ENCODE measurements around the gene KRTAP4-9. TPM values are rescaled to one million over a fixed set of nuclear protein-coding genes. Genes with fewer than 3 reads are reported as not detected.
"Not testable (repeated sequence)": the region's sequence is repeated elsewhere in the genome, so short reads cannot be mapped to it uniquely, and the experiment has no call there.

Gene KRTAP4-9
- 10 to 100 TPM in 3 of 4 donors, not detected in 1; 10.1 to 58.8 (median 13.1) TPM for total RNA-seq

GRCh38 chr17:41105347-41105746 is at the start of gene KRTAP4-9:
TSS of gene KRTAP4-9 (plus strand) at chr17:41105389. CDS start at chr17:41105389, 0 bp downstream.
- 100% methylated on average over 1 of the region's 10 CpGs for WGBS
- not testable (repeated sequence) for DNase-seq (ENCODE audit: low spot score in 2 of 2)

GRCh38 chr17:41057547-41057946 is 47.6 kb upstream of the KRTAP4-9 start:
- Histone ChIP-seq H3K36me3 (no peaks in the 10 kb centered on the region), H3K4me3 (no peak overlapping the region), H3K9me3 (no peaks in the 10 kb centered on the region), H3K4me1 (no peaks in the 10 kb centered on the region), H3K27me3 (peaks cover 4% of the 10 kb centered on the region), H3K27ac (no peak overlapping the region)
- TF ChIP-seq POLR2AphosphoS5 (IDR thresholded peaks at IDR 0.05) (no peak), POLR2A (IDR thresholded peaks at IDR 0.05) (no peak), CTCF (IDR thresholded peaks at IDR 0.05) (no peak), EP300 (IDR thresholded peaks at IDR 0.05) (no peak)
- WGBS: 91% methylated on average over 1 of the region's 1 CpG
- DNase-seq (ENCODE audit: low spot score in 2 of 2): no peak

More at GRCh38 chr17:41105347-41105746, at the start of gene KRTAP4-9:
- H3K36me3 ChIP-seq, H3K27me3 ChIP-seq, H3K27ac ChIP-seq, H3K4me3 ChIP-seq, H3K9me3 ChIP-seq, H3K4me1 ChIP-seq: not testable (repeated sequence)

- Histone ChIP-seq H3K27me3 (peaks cover 4% of the 10 kb centered on the region), H3K27ac (no peak overlapping the region), H3K9me3 (no peaks in the 10 kb centered on the region), H3K4me1 (no peaks in the 10 kb centered on the region), H3K36me3 (no peaks in the 10 kb centered on the region), H3K4me3 (no peak overlapping the region)
- no peak for DNase-seq (ENCODE audit: low spot score in 2 of 2)
- TF ChIP-seq POLR2A (IDR thresholded peaks at IDR 0.05) (no peak), POLR2AphosphoS5 (IDR thresholded peaks at IDR 0.05) (no peak), CTCF (IDR thresholded peaks at IDR 0.05) (no peak), EP300 (IDR thresholded peaks at IDR 0.05) (no peak)
- WGBS: 94% methylated on average over 5 of the region's 5 CpGs
Observed at GRCh38 chr17:41058741-41059140, 46.4 kb upstream of the KRTAP4-9 start.

GRCh38 chr17:41059276-41060051 is 45.7 kb upstream of the KRTAP4-9 start:
- not testable (repeated sequence) for H3K4me1 ChIP-seq; H3K9me3 ChIP-seq; DNase-seq (ENCODE audit: low spot score in 2 of 2); H3K4me3 ChIP-seq; H3K27me3 ChIP-seq; H3K27ac ChIP-seq; H3K36me3 ChIP-seq
- WGBS: 59% methylated on average over 6 of the region's 31 CpGs

GRCh38 chr17:41060052-41060604 is 45.1 kb upstream of the KRTAP4-9 start, which contains the start of gene KRTAP2-3:
TSS of gene KRTAP2-3 (minus strand) at chr17:41060114. CDS start at chr17:41060050, 64 bp downstream.
- H3K36me3 ChIP-seq: no peaks in the 10 kb centered on the region
- DNase-seq (ENCODE audit: low spot score in 2 of 2): no peak
- TF ChIP-seq CTCF (IDR thresholded peaks at IDR 0.05) (no peak), POLR2AphosphoS5 (IDR thresholded peaks at IDR 0.05) (no peak), EP300 (IDR thresholded peaks at IDR 0.05) (no peak)
- no peaks in the 10 kb centered on the region for H3K9me3 ChIP-seq
- H3K4me3 ChIP-seq: no peak within 1 kb of the TSS
- 68% methylated on average over 5 of the region's 6 CpGs for WGBS
- H3K27ac ChIP-seq: no peak within 1 kb of the TSS
- no peaks in the 10 kb centered on the region for H3K4me1 ChIP-seq
- peaks cover 4% of the 10 kb centered on the region for H3K27me3 ChIP-seq

GRCh38 chr17:41061964-41062363 is 43.2 kb upstream of the KRTAP4-9 start:
- no peaks in the 10 kb centered on the region for H3K9me3 ChIP-seq
- 47% methylated on average over 1 of the region's 1 CpG for WGBS
- no peak for DNase-seq (ENCODE audit: low spot score in 2 of 2)
- peaks cover 4% of the 10 kb centered on the region for H3K27me3 ChIP-seq
- no peaks in the 10 kb centered on the region for H3K4me1 ChIP-seq
- TF ChIP-seq CTCF (IDR thresholded peaks at IDR 0.05) (no peak), EP300 (IDR thresholded peaks at IDR 0.05) (no peak), POLR2A (IDR thresholded peaks at IDR 0.05) (no peak), POLR2AphosphoS5 (IDR thresholded peaks at IDR 0.05) (no peak)
- no peak overlapping the region for H3K27ac ChIP-seq
- no peak overlapping the region for H3K4me3 ChIP-seq
- H3K36me3 ChIP-seq: no peaks in the 10 kb centered on the region

Data from suprapubic skin (tissue), 4 donors.